DOHH2 (cell line): Measurements from ENCODE around the gene RASGRF1.

Experiments used
- CTCF ChIP-seq: fragments of 200-600 bp; sonication (generic); IDR thresholded peaks from one replicate; pipeline ENCODE4 v1.5.1; 2014; ENCODE audit warnings: antibody characterized with exemption, mild to moderate bottlenecking, low read depth, low read length; ENCODE audit not compliant: poor library complexity, severe bottlenecking
- EZH2phosphoT487 ChIP-seq: fragments of 200-600 bp; sonication (generic); IDR thresholded peaks from 2 replicates; pipeline ENCODE4 v1.6.1; 2017; ENCODE audit warnings: borderline replicate concordance, mild to moderate bottlenecking, antibody characterized with exemption, low read length, moderate library complexity, mixed read lengths

- TF ChIP-seq EZH2phosphoT487 (no peak), CTCF (no peak)
Observed at GRCh38 chr15:78987556-78988360, 102.8 kb downstream of the RASGRF1 start.
